Measurements from ENCODE around the gene MPRIP.

- no peak for TF ChIP-seq SIN3A (IDR thresholded peaks at IDR 0.05; ENCODE audit: borderline replicate concordance, insufficient read depth, low read length)
- TF ChIP-seq, protein P1, sequence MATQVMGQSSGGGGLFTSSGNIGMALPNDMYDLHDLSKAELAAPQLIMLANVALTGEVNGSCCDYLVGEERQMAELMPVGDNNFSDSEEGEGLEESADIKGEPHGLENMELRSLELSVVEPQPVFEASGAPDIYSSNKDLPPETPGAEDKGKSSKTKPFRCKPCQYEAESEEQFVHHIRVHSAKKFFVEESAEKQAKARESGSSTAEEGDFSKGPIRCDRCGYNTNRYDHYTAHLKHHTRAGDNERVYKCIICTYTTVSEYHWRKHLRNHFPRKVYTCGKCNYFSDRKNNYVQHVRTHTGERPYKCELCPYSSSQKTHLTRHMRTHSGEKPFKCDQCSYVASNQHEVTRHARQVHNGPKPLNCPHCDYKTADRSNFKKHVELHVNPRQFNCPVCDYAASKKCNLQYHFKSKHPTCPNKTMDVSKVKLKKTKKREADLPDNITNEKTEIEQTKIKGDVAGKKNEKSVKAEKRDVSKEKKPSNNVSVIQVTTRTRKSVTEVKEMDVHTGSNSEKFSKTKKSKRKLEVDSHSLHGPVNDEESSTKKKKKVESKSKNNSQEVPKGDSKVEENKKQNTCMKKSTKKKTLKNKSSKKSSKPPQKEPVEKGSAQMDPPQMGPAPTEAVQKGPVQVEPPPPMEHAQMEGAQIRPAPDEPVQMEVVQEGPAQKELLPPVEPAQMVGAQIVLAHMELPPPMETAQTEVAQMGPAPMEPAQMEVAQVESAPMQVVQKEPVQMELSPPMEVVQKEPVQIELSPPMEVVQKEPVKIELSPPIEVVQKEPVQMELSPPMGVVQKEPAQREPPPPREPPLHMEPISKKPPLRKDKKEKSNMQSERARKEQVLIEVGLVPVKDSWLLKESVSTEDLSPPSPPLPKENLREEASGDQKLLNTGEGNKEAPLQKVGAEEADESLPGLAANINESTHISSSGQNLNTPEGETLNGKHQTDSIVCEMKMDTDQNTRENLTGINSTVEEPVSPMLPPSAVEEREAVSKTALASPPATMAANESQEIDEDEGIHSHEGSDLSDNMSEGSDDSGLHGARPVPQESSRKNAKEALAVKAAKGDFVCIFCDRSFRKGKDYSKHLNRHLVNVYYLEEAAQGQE (IDR thresholded peaks at IDR 0.05; ENCODE audit: insufficient read depth in 1 of 2, low read depth in 2 of 2, low read length in 2 of 2) = no peak
Observed at GRCh38 chr17:17050346-17051345, 8.4 kb downstream of the MPRIP start.
